ENCODE data around the gene GPR65.

- TF ChIP-seq, protein P1, sequence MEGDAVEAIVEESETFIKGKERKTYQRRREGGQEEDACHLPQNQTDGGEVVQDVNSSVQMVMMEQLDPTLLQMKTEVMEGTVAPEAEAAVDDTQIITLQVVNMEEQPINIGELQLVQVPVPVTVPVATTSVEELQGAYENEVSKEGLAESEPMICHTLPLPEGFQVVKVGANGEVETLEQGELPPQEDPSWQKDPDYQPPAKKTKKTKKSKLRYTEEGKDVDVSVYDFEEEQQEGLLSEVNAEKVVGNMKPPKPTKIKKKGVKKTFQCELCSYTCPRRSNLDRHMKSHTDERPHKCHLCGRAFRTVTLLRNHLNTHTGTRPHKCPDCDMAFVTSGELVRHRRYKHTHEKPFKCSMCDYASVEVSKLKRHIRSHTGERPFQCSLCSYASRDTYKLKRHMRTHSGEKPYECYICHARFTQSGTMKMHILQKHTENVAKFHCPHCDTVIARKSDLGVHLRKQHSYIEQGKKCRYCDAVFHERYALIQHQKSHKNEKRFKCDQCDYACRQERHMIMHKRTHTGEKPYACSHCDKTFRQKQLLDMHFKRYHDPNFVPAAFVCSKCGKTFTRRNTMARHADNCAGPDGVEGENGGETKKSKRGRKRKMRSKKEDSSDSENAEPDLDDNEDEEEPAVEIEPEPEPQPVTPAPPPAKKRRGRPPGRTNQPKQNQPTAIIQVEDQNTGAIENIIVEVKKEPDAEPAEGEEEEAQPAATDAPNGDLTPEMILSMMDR (conservative IDR thresholded peaks at IDR 0.05; ENCODE audit: low read length): no peak
- TF ChIP-seq EZH2phosphoT487 (IDR thresholded peaks at IDR 0.05; ENCODE audit: borderline replicate concordance): no peak
Observed at GRCh38 chr14:88044776-88045446, 40.0 kb downstream of the GPR65 start.
